D721Med (cell line): ENCODE results near the gene DEFB125.

ENCODE experiments used
- DNase-seq: peaks from one replicate; pipeline ENCODE4 v3.0.0; 2011; ENCODE audit warnings: low spot score; ENCODE audit not compliant: insufficient read length
- FAIRE-seq: peaks from 2 replicates; lab custom pipeline; 2011; peaks lifted over from hg19 to GRCh38; lab: Jason Lieb, UNC
- CTCF ChIP-seq: IDR thresholded peaks from 2 replicates; pipeline ENCODE4 v1.5.1; 2012; ENCODE audit warnings: mild to moderate bottlenecking, control low read depth; ENCODE audit not compliant: insufficient read depth; ENCODE audit errors: missing control alignments

DEFB125 gene

GRCh38 chr20:87401-87800 lies at the start of gene DEFB125:
DEFB125 (plus strand) TSS chr20:87672; CDS start chr20:87710, 38 bp downstream.
- DNase-seq (no peak), FAIRE-seq (no peak)
- no peak for TF ChIP-seq CTCF

GRCh38 chr20:60035-60918 lies 27.2 kb upstream of the DEFB125 start:
- no peak for FAIRE-seq
- TF ChIP-seq CTCF = no peak
- DNase-seq = no peak

GRCh38 chr20:61230-61629 lies 26.2 kb upstream of the DEFB125 start:
- no peak for TF ChIP-seq CTCF
- FAIRE-seq (no peak), DNase-seq (no peak)

GRCh38 chr20:61757-62156 lies 25.7 kb upstream of the DEFB125 start:
- DNase-seq = no peak
- no peak for FAIRE-seq
- no peak for TF ChIP-seq CTCF

- DNase-seq = no peak
- FAIRE-seq = no peak
- TF ChIP-seq CTCF = no peak
Observed at GRCh38 chr20:62487-62886, 25.0 kb upstream of the DEFB125 start.

GRCh38 chr20:64026-64603 lies 23.4 kb upstream of the DEFB125 start:
- FAIRE-seq = no peak
- DNase-seq = no peak
- TF ChIP-seq CTCF = no peak
